HL-60 (cell line): ENCODE measurements around the gene AURKA.

ENCODE experiments used
- DNase-seq, 2 experiments: peaks; one replicate each; pipeline ENCODE4 v3.0.0-alpha.2; 2010 to 2020; ENCODE audit warnings: low read depth in 1 of 2, low spot score in 1 of 2
- H3K27ac ChIP-seq: fragments of 250-450 bp; sonication (Bioruptor Pico); replicated peaks from 2 replicates; pipeline ENCODE4 v1.5.1; 2020; ENCODE audit warnings: mild to moderate bottlenecking, moderate library complexity
- H3K27me3 ChIP-seq: fragments of 250-450 bp; sonication (Bioruptor Pico); 2 replicates; pipeline ENCODE4 v1.5.1; 2021; ENCODE audit warnings: mild to moderate bottlenecking, moderate library complexity; ENCODE audit not compliant: insufficient read depth, poor library complexity, severe bottlenecking
- H3K4me3 ChIP-seq: replicated peaks from 2 replicates; pipeline ENCODE4 v1.5.1; 2011; ENCODE audit warnings: mild to moderate bottlenecking, control low read depth, low read length; ENCODE audit not compliant: insufficient read depth
- GABPA ChIP-seq: IDR thresholded peaks from 2 replicates; pipeline ENCODE4 v1.6.1; 2012; ENCODE audit warnings: low read depth
- POLR2AphosphoS5 ChIP-seq: IDR thresholded peaks from 2 replicates; pipeline ENCODE4 v1.6.1; 2012; ENCODE audit warnings: low read depth
- REST ChIP-seq: IDR thresholded peaks from 2 replicates; pipeline ENCODE4 v1.6.1; 2012; ENCODE audit warnings: low read depth; ENCODE audit not compliant: insufficient replicate concordance
- SPI1 ChIP-seq: IDR thresholded peaks from 2 replicates; pipeline ENCODE4 v1.6.1; 2012; ENCODE audit warnings: low read depth, mild to moderate bottlenecking, borderline replicate concordance
- TF ChIP-seq, protein P1 (sequence below): IDR thresholded peaks from one replicate; pipeline ENCODE4 v1.5.1; 2011; ENCODE audit warnings: low read length, control low read depth, inconsistent platforms; ENCODE audit not compliant: insufficient read depth

AURKA gene

GRCh38 chr20:56360133-56360907 is 31.7 kb downstream of the AURKA start:
- DNase-seq = no peak
- H3K4me3 ChIP-seq = no peak overlapping the region
- no peak overlapping the region for H3K27ac ChIP-seq
- no peaks in the 10 kb centered on the region for H3K27me3 ChIP-seq
- TF ChIP-seq, protein P1, sequence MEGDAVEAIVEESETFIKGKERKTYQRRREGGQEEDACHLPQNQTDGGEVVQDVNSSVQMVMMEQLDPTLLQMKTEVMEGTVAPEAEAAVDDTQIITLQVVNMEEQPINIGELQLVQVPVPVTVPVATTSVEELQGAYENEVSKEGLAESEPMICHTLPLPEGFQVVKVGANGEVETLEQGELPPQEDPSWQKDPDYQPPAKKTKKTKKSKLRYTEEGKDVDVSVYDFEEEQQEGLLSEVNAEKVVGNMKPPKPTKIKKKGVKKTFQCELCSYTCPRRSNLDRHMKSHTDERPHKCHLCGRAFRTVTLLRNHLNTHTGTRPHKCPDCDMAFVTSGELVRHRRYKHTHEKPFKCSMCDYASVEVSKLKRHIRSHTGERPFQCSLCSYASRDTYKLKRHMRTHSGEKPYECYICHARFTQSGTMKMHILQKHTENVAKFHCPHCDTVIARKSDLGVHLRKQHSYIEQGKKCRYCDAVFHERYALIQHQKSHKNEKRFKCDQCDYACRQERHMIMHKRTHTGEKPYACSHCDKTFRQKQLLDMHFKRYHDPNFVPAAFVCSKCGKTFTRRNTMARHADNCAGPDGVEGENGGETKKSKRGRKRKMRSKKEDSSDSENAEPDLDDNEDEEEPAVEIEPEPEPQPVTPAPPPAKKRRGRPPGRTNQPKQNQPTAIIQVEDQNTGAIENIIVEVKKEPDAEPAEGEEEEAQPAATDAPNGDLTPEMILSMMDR = no peak
- TF ChIP-seq REST (no peak), SPI1 (no peak), POLR2AphosphoS5 (no peak), GABPA (no peak)

- peak in 1 of 2 experiments; percentile 23 for DNase-seq
- peak overlapping the region; percentile 64 for H3K4me3 ChIP-seq
- TF ChIP-seq, protein P1 = no peak
- TF ChIP-seq REST = no peak
- no peak for TF ChIP-seq POLR2AphosphoS5
- no peak for TF ChIP-seq GABPA
- no peak for TF ChIP-seq SPI1
- H3K27ac ChIP-seq = no peak overlapping the region
- H3K27me3 ChIP-seq = no peaks in the 10 kb centered on the region
These were observed 32.5 kb downstream of the AURKA start for GRCh38 chr20:56359212-56360132.

DNA sequence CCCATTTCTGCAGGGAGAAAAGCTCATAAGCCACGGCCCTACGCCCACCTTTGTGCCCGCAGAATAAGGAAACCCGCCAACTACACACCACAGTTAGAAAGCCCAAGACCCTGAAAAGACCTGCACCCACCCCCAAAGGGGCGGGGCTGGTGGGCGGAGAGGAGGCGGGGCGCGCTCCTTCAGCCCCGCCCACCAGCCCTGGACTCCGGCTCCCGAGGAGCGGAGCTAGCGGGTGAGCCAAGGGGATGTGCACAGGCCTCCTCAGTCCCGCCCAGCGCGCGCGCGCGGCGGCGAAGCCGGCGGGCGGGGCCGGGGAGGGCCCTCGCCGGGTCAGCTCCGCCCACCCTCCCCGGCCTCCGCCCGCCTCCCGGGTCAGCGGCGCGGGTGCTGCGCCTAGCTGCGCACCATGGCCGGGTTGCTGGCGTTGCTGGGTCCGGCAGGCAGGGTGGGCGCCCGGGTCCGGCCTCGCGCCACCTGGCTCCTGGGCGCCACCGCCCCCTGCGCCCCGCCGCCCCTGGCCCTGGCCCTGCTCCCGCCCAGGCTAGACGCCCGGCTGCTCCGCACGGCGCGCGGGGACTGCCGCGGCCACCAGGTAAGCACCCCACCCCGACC is 33.3 kb downstream of the AURKA start, which contains the start of gene FAM210B:
Gene FAM210B (plus strand): TSS at position 375 of the 612 bp plus-strand sequence. CDS start 32 bp downstream, at position 407.
- peak; percentile 69 to 76 for DNase-seq
- TF ChIP-seq SPI1 = no peak
- TF ChIP-seq POLR2AphosphoS5 = no peak
- TF ChIP-seq, protein P1 = no peak
- TF ChIP-seq GABPA = no peak
- TF ChIP-seq REST = no peak
- Histone ChIP-seq H3K27ac (no peak within 1 kb of the TSS), H3K4me3 (peak within 1 kb of the TSS; percentile 64), H3K27me3 (no peaks in the 10 kb centered on the region)
